ENCODE results near the gene IRF2BP2.

IRF2BP2 gene

DNA sequence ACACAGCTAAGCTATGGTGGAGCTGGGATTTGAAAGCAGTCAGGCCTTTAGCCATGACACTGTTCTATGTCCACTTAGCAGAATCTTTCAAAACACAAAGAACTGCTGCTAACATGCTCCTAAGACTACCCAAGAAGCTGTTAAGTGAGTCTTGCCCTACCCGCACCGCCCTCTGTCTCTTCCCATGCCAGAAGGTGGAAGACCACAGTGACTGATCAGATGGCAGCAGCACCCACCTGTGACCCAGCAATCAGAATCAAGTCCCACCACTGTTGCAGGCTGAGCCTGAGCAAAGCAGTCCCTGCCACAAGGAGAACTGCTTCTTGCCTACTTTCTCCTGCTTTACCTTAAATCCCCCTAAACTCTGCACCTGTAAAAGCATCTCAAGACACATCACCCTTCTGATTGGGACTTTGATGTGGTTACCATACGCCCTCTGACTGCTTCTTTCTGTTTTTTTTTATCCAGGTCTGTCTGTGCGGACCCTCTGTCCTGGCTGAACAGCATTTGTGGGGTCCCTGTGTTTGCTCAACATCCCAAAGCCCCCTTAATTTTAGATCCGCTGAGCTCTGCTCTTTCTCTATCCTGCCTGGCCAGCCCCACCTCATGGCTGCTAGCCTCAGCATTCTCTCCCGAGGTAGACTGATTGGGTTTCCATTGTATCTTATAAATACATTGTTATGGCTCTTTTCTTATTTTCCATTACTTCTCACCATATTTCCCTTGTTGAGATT is 16.0 kb downstream of the IRF2BP2 start:
- DNase-seq (ENCODE audit: low read depth) = no peak
- H3K4me3 ChIP-seq (ENCODE audit: low read depth, low read length) = no peak overlapping the region
- TF ChIP-seq, protein P1, sequence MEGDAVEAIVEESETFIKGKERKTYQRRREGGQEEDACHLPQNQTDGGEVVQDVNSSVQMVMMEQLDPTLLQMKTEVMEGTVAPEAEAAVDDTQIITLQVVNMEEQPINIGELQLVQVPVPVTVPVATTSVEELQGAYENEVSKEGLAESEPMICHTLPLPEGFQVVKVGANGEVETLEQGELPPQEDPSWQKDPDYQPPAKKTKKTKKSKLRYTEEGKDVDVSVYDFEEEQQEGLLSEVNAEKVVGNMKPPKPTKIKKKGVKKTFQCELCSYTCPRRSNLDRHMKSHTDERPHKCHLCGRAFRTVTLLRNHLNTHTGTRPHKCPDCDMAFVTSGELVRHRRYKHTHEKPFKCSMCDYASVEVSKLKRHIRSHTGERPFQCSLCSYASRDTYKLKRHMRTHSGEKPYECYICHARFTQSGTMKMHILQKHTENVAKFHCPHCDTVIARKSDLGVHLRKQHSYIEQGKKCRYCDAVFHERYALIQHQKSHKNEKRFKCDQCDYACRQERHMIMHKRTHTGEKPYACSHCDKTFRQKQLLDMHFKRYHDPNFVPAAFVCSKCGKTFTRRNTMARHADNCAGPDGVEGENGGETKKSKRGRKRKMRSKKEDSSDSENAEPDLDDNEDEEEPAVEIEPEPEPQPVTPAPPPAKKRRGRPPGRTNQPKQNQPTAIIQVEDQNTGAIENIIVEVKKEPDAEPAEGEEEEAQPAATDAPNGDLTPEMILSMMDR (IDR thresholded peaks at IDR 0.05; ENCODE audit: insufficient read depth, low read depth, low read length, missing control alignments) = no peak

DNA sequence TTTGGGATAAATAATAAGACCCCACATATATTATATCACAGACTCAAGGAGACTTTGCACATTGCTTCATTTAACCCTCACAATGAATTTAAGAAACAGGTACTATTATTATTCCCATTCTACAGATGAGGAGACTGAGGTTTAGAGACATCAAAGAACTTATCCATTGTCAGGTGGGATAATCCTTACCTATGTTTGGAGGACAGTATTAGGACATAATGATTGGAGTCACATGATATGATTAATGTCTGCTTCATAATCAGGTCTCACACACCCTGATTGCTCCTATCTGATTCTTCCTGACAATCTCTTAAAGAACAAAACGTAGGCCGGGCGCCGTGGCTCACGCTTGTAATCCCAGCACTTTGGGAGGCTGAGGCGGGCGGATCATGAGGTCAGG is 16.9 kb downstream of the IRF2BP2 start:
- H3K4me3 ChIP-seq (ENCODE audit: low read depth, low read length) = no peak overlapping the region
- no peak for DNase-seq (ENCODE audit: low read depth)
- TF ChIP-seq, protein P1 (IDR thresholded peaks at IDR 0.05; ENCODE audit: insufficient read depth, low read depth, low read length, missing control alignments) = no peak

DNA sequence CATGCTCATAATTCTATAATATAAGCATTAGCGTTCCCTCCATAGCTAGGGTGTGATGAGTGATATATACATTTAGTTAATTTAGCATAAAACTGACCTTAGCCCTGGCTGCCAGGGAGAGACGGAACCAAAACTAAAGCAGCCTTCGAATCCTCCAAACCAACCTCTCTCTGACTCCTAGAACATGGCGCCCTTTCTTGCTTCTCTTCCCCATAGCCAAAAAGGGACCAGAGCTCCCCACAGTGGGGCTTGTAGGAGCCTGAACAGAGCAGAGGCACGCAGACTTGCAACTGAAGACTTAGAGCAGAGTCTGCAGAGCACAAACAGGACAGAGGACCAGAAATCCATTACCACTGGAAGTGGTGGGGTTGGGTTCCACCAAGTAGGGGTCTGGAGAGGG is 17.7 kb downstream of the IRF2BP2 start:
- TF ChIP-seq, protein P1 (IDR thresholded peaks at IDR 0.05; ENCODE audit: insufficient read depth, low read depth, low read length, missing control alignments) = no peak
- H3K4me3 ChIP-seq (ENCODE audit: low read depth, low read length) = no peak overlapping the region
- no peak for DNase-seq (ENCODE audit: low read depth)

DNA sequence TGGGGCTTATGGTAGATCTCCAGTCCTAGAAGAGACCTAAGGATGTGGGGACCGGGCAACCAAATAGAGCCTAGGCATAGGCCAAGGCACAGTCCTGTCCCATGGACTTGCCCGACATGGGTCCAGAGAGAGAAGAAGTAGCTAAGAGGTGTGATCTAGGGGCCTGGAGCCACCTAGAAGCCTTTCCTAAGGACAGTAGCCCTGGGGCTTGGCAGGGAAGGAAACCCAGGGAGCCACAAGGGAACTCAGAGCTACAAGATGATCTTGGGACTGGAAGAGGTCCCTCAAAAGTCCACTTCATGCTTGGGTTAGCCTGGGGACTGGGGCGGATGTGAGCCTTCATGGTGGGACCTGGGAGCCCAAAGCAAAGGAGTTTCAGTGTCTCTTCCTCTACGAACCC is 18.8 kb downstream of the IRF2BP2 start:
- H3K4me3 ChIP-seq (ENCODE audit: low read depth, low read length) = no peak overlapping the region
- DNase-seq (ENCODE audit: low read depth) = no peak
- TF ChIP-seq, protein P1 (IDR thresholded peaks at IDR 0.05; ENCODE audit: insufficient read depth, low read depth, low read length, missing control alignments) = no peak

- DNase-seq (ENCODE audit: low read depth) = no peak
- H3K4me3 ChIP-seq (ENCODE audit: low read depth, low read length) = no peak overlapping the region
Observed at GRCh38 chr1:234589854-234590620, 19.9 kb downstream of the IRF2BP2 start.

GRCh38 chr1:234589064-234589800 is 20.7 kb downstream of the IRF2BP2 start:
- H3K4me3 ChIP-seq (ENCODE audit: low read depth, low read length) = no peak overlapping the region
- DNase-seq (ENCODE audit: low read depth) = no peak
- TF ChIP-seq, protein P1 (IDR thresholded peaks at IDR 0.05; ENCODE audit: insufficient read depth, low read depth, low read length, missing control alignments) = no peak

More at GRCh38 chr1:234589854-234590620, 19.9 kb downstream of the IRF2BP2 start:
- TF ChIP-seq, protein P1 (IDR thresholded peaks at IDR 0.05; ENCODE audit: insufficient read depth, low read depth, low read length, missing control alignments) = no peak
